ENCODE measurements around the gene TP53INP2.
A peak's percentile ranks its signal among the peaks of the same experiment; 100 is the strongest.
"Not testable (repeated sequence)": the region's sequence is repeated elsewhere in the genome, so short reads cannot be mapped to it uniquely, and the experiment has no call there.

Gene TP53INP2

GRCh38 chr20:34715384-34715783 lies 11.2 kb downstream of the TP53INP2 start:
- intact Hi-C loops (cut with DNase I): no loop called here
- DNase-seq: no peak

- intact Hi-C loops (cut with DNase I): no loop called here
- no peak for DNase-seq
Measured at GRCh38 chr20:34716921-34717229, 12.7 kb downstream of the TP53INP2 start.

- DNase-seq: peak in 13 of 42 donors; percentile 26 to 80 (median 41)
Measured at GRCh38 chr20:34717230-34718095, 13.3 kb downstream of the TP53INP2 start.

GRCh38 chr20:34719242-34720017 lies 15.3 kb downstream of the TP53INP2 start:
- intact Hi-C loops (cut with DNase I); DNase-seq: not testable (repeated sequence)

More at GRCh38 chr20:34717230-34718095, 13.3 kb downstream of the TP53INP2 start:
- intact Hi-C loops (cut with DNase I): no loop called here

- intact Hi-C loops (cut with DNase I): no loop called here
- DNase-seq: peak in 5 of 42 donors; percentile 13 to 56 (median 40)
Measured at GRCh38 chr20:34720266-34720665, 16.1 kb downstream of the TP53INP2 start.

GRCh38 chr20:34722560-34722959 lies 18.4 kb downstream of the TP53INP2 start:
- intact Hi-C loops (cut with DNase I); DNase-seq: not testable (repeated sequence)

GRCh38 chr20:34724172-34724571 lies 20.0 kb downstream of the TP53INP2 start:
- peak in 1 of 42 donors; percentile 16 for DNase-seq
- intact Hi-C loops (cut with DNase I): no loop called here

GRCh38 chr20:34729416-34729815 lies 25.3 kb downstream of the TP53INP2 start:
- intact Hi-C loops (cut with DNase I): no loop called here
- no peak for DNase-seq

- DNase-seq: no peak
- intact Hi-C loops (cut with DNase I): no loop called here
Measured at GRCh38 chr20:34732523-34732922, 28.4 kb downstream of the TP53INP2 start.

GRCh38 chr20:34736106-34736735 lies 32.1 kb downstream of the TP53INP2 start:
- intact Hi-C loops (cut with DNase I): no loop called here
- no peak for DNase-seq

- no peak for DNase-seq
- intact Hi-C loops (cut with DNase I): no loop called here
Measured at GRCh38 chr20:34743039-34743438, 38.9 kb downstream of the TP53INP2 start.

- intact Hi-C loops (cut with DNase I): no loop called here
- no peak for DNase-seq
Measured at GRCh38 chr20:34744340-34744739, 40.2 kb downstream of the TP53INP2 start.

GRCh38 chr20:34744847-34745246 lies 40.7 kb downstream of the TP53INP2 start:
- intact Hi-C loops (cut with DNase I): no loop called here
- DNase-seq: no peak

- intact Hi-C loops (cut with DNase I): no loop called here
- no peak for DNase-seq
Measured at GRCh38 chr20:34746674-34747073, 42.5 kb downstream of the TP53INP2 start.

GRCh38 chr20:34747479-34747878 lies 43.3 kb downstream of the TP53INP2 start:
- DNase-seq: peak in 1 of 42 donors; percentile 18
- intact Hi-C loops (cut with DNase I): no loop called here

- no peak for DNase-seq
- intact Hi-C loops (cut with DNase I): no loop called here
Measured at GRCh38 chr20:34748709-34749108, 44.6 kb downstream of the TP53INP2 start.

- intact Hi-C loops (cut with DNase I): no loop called here
- DNase-seq: no peak
Measured at GRCh38 chr20:34750484-34750883, 46.3 kb downstream of the TP53INP2 start.

GRCh38 chr20:34751453-34751852 lies 47.3 kb downstream of the TP53INP2 start:
- no peak for DNase-seq
- intact Hi-C loops (cut with DNase I): no loop called here

- intact Hi-C loops (cut with DNase I): no loop called here
- no peak for DNase-seq
Measured at GRCh38 chr20:34753706-34754461, 49.7 kb downstream of the TP53INP2 start.
